Muscle layer of duodenum (tissue), 2 donors: ENCODE measurements around the gene KCNH6.

Experiments
- H3K27ac ChIP-seq: one replicate; pipeline ENCODE4 v1.7.0; 2013; ENCODE audit warnings: mild to moderate bottlenecking, low read length
- H3K27me3 ChIP-seq: one replicate; pipeline ENCODE4 v1.7.0; 2013; ENCODE audit warnings: low read depth, mild to moderate bottlenecking, control low read depth, low read length
- H3K36me3 ChIP-seq, 2 donors: one replicate each; pipeline ENCODE4 v1.7.0; 2013; ENCODE audit warnings: low read length in 2 of 2, control low read depth in 1 of 2, mild to moderate bottlenecking in 1 of 2; ENCODE audit not compliant: insufficient read depth in 2 of 2, control insufficient read depth in 1 of 2
- H3K4me1 ChIP-seq, 2 donors: one replicate each; pipeline ENCODE4 v1.7.0; 2013; ENCODE audit warnings: low read length in 2 of 2, mild to moderate bottlenecking in 2 of 2, control low read depth in 1 of 2, moderate library complexity in 1 of 2; ENCODE audit not compliant: insufficient read depth in 2 of 2, control insufficient read depth in 1 of 2
- H3K4me3 ChIP-seq, 2 donors: one replicate each; pipeline ENCODE4 v1.7.0; 2013; ENCODE audit warnings: low read length in 2 of 2, low read depth in 1 of 2, mild to moderate bottlenecking in 1 of 2
- H3K9me3 ChIP-seq, 2 donors: one replicate each; pipeline ENCODE4 v1.7.0; 2013; ENCODE audit warnings: low read length in 2 of 2, control low read depth in 1 of 2, mild to moderate bottlenecking in 1 of 2; ENCODE audit not compliant: control insufficient read depth in 1 of 2
- donor health status: healthy.

The KCNH6 gene

DNA sequence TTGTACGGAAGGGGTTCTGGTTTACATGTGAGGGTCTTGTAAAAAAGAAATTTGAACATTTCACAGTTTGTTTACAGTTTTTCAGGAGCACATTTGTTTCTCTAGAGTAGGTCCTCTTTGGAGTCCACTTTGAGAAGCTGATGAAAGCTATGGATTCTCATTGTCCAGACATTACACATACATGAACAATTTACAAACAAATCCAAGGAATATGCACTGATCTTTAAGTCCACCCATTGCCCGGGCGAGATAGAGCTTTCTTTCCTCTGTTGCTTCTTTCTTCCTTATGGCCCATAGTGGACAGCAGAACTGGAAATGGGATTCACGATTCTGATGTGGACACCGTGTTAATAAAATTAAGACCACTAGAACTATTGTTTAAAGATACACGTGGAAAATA lies 29.1 kb downstream of the KCNH6 start:
- Histone ChIP-seq H3K27ac (no peak overlapping the region), H3K4me3 (peak overlapping the region; percentile 9 to 94), H3K36me3 (no peaks in the 10 kb centered on the region), H3K4me1 (peaks cover 9 to 45% of the 10 kb centered on the region in 2 donors), H3K9me3 (no peaks in the 10 kb centered on the region), H3K27me3 (no peaks in the 10 kb centered on the region)

DNA sequence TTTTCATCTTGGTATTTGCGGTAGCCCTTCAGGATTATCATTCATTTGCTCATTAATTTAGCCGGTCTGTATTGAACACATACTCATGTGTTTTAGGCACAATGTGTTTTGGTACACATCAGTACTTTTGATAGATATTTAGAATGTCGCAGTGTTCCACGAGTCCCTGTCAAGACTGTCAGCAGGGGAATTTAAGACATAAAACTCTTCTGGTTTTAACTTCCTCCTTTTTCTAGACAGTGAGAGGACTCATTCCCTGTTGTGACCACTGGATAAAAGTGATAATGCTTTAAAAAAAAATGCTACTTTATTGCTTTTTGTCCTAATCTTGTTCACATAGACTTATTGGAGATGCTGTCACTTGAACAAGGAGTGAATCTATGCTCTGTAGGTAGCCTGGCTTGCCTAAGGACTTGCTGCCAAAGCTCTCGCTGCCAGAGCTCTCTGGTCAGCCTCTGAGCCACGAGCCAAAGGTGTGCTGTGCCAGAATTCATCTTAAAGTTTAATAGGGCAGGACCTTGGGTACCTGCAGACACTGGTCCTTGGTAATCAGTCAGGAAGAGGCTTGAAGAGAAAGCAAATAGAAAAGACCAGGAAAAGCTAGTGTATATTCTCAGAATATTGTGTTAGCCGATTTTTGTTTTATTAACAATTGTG lies 32.5 kb downstream of the KCNH6 start:
- H3K9me3 ChIP-seq, result no peaks in the 10 kb centered on the region
- peaks cover 9 to 41% of the 10 kb centered on the region in 2 donors for H3K4me1 ChIP-seq
- no peaks in the 10 kb centered on the region for H3K27me3 ChIP-seq
- H3K27ac ChIP-seq, result no peak overlapping the region
- H3K4me3 ChIP-seq, result no peak overlapping the region
- H3K36me3 ChIP-seq, result no peaks in the 10 kb centered on the region

GRCh38 chr17:63557416-63557815 lies 34.3 kb downstream of the KCNH6 start:
- no peaks in the 10 kb centered on the region for H3K27me3 ChIP-seq
- no peaks in the 10 kb centered on the region for H3K36me3 ChIP-seq
- no peak overlapping the region for H3K4me3 ChIP-seq
- H3K4me1 ChIP-seq, result peaks cover 4 to 29% of the 10 kb centered on the region in 2 donors
- no peak overlapping the region for H3K27ac ChIP-seq
- no peaks in the 10 kb centered on the region for H3K9me3 ChIP-seq

DNA sequence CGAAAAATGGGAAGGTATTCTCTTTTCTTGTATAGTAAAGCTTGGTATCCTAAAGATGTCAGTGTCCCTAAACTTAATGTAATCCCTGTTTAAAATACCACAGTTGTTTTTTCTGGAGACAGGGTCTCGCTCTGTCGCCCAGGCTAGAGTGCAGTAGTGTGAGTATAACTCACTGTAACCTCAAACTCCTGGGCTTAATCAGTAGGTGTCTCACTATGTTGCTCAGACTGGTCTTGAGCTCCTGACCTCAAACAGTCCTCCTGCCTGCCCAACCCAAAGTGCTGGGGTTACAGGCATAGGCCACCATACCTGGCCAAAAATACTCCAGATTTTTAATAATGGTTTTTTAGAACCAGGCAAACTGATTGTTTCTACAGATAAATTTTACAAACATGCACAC lies 35.3 kb downstream of the KCNH6 start:
- peaks cover under 1 to 19% of the 10 kb centered on the region in 2 donors for H3K4me1 ChIP-seq
- H3K9me3 ChIP-seq, result no peaks in the 10 kb centered on the region

DNA sequence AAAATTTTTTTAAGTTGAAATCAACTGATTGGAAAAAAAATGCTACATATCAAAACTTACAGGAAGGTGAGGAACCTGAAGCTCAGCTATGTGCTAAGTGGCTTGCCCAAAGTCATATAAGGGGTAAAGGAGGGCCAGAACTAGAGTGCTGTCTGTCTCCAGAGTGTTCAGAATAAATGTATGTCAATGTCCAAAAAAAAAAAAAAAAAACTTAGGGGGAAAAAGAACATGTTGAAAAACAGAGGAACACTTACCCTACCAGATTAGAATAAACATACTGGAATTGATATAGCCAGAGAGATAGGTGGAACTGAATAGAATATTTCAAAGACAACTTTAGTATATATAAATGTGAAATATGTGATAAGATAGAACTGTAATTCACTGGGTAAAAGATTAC lies 38.7 kb downstream of the KCNH6 start:
- no peaks in the 10 kb centered on the region for H3K36me3 ChIP-seq
- no peak overlapping the region for H3K27ac ChIP-seq
- H3K27me3 ChIP-seq, result no peaks in the 10 kb centered on the region
- H3K9me3 ChIP-seq, result no peaks in the 10 kb centered on the region
- no peaks in the 10 kb centered on the region for H3K4me1 ChIP-seq
- H3K4me3 ChIP-seq, result no peak overlapping the region

More for the DNA sequence above, 35.3 kb downstream of the KCNH6 start:
- no peak overlapping the region for H3K4me3 ChIP-seq
- H3K36me3 ChIP-seq, result no peaks in the 10 kb centered on the region
- no peaks in the 10 kb centered on the region for H3K27me3 ChIP-seq
- H3K27ac ChIP-seq, result no peak overlapping the region

DNA sequence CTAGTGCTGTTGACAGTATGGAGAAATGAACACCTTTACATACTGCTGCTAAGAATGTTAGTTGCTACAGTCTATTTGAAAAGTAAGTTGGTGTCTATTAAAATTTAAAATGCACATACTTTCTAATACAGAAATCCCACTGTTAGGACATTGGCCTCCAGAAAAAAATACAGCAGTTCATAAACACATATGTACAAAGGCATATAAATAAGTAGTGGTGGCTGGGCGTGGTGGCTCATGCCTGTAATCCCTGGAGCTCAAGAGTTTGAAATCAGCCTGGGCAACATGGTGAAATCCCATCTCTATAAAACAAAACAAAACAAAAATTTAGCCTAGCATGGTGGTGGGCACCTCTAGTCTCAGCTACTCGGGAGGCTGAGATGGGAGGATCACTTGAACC lies 40.2 kb downstream of the KCNH6 start:
- Histone ChIP-seq H3K27ac (no peak overlapping the region), H3K4me1 (no peaks in the 10 kb centered on the region), H3K27me3 (no peaks in the 10 kb centered on the region), H3K4me3 (no peak overlapping the region), H3K9me3 (no peaks in the 10 kb centered on the region), H3K36me3 (no peaks in the 10 kb centered on the region)

- no peak overlapping the region for H3K27ac ChIP-seq
- H3K4me1 ChIP-seq, result no peaks in the 10 kb centered on the region
- no peaks in the 10 kb centered on the region for H3K9me3 ChIP-seq
- H3K4me3 ChIP-seq, result no peak overlapping the region
- H3K36me3 ChIP-seq, result no peaks in the 10 kb centered on the region
- H3K27me3 ChIP-seq, result no peaks in the 10 kb centered on the region
These were observed 41.4 kb downstream of the KCNH6 start for GRCh38 chr17:63564562-63564961.

GRCh38 chr17:63567229-63567628 lies 44.1 kb downstream of the KCNH6 start:
- no peaks in the 10 kb centered on the region for H3K36me3 ChIP-seq
- H3K4me1 ChIP-seq, result no peaks in the 10 kb centered on the region
- no peaks in the 10 kb centered on the region for H3K9me3 ChIP-seq
- no peaks in the 10 kb centered on the region for H3K27me3 ChIP-seq
- no peak overlapping the region for H3K27ac ChIP-seq
- no peak overlapping the region for H3K4me3 ChIP-seq

DNA sequence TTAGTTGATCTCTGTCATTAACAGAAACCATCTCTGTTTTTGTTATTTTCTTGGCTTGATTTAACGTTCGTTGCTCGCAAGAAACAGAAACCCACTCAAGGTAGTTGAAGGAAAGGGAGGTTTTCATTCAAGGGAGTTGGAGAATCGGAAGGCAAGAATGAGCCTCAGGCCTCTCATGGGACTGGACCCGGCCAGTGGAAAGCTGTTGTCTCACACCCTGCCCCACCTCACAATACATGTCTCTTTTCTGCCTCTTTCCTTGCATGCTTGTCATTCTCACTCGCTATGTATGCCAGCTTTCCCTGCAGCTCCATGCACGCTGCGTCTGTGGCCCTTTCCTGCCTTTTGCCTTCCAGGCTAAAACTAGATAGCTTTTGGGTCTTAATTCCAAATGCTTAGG lies 45.4 kb downstream of the KCNH6 start:
- no peaks in the 10 kb centered on the region for H3K4me1 ChIP-seq
- H3K36me3 ChIP-seq, result no peaks in the 10 kb centered on the region
- no peak overlapping the region for H3K27ac ChIP-seq
- no peaks in the 10 kb centered on the region for H3K9me3 ChIP-seq
- H3K27me3 ChIP-seq, result no peaks in the 10 kb centered on the region
- H3K4me3 ChIP-seq, result no peak overlapping the region

DNA sequence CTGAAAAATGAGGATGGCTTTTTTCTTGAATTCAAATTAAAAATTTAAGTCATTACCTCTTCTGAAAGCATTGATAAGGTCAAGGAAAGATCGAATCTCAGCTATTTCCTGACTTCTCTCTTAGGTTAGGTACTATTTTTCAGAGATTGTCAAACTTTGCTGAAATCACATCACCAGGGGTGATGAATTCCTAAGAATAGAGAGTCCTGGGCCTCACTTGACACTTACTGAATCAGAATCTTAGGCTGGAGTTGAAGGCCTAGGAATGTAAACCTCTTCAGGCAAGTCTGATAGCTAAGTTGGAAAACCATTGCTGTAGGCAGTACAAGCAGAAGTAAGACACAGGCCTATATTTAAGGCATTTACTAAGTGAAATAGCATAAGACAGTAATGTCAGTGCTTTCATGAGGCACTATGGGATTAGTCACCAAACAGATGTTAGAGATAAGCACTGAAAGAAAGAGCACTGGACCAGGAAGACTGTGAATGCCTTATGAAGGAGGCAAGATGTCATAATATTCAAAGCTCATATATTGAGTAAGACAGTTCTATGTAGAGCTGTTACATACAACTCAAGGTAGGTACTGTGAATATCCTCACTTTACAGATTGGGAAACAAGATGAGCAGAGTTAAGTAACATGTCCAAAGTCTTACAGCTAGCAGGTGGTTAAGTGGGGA lies 48.6 kb downstream of the KCNH6 start:
- Histone ChIP-seq H3K4me3 (no peak overlapping the region), H3K9me3 (no peaks in the 10 kb centered on the region), H3K36me3 (no peaks in the 10 kb centered on the region), H3K4me1 (no peaks in the 10 kb centered on the region), H3K27ac (no peak overlapping the region), H3K27me3 (no peaks in the 10 kb centered on the region)

- Histone ChIP-seq H3K4me1 (no peaks in the 10 kb centered on the region), H3K27me3 (no peaks in the 10 kb centered on the region), H3K36me3 (no peaks in the 10 kb centered on the region), H3K9me3 (no peaks in the 10 kb centered on the region), H3K27ac (no peak overlapping the region), H3K4me3 (no peak overlapping the region)
These were observed 50.5 kb downstream of the KCNH6 start for GRCh38 chr17:63573634-63574033.
